GM12878 (cell line): Measurements from ENCODE around the gene DYNC1I1. TPM values are rescaled to one million over a fixed set of nuclear protein-coding genes. Genes with fewer than 3 reads are reported as not detected.

Source experiments
- ATAC-seq: fragments of 200-7000 bp; cut with Tn5 transposase; 3 replicates; pipeline ENCODE4 v1.9.1; 2020; ENCODE audit warnings: mild to moderate bottlenecking, moderate library complexity
- BruUV-seq: library from RNA; stranded (reverse); fragments of 400-500 nt; replicated peaks from 2 replicates; lab custom pipeline; 2021; lab: Mats Ljungman, UMichigan
- CTCF ChIA-PET: fragments of 300-600 bp; sonication (Branson Sonifier 250); formaldehyde crosslinking; extraction: SDS; loops from one replicate; lab custom pipeline; 2021; ENCODE audit warnings: inconsistent platforms; lab: Yijun Ruan, JAX
- POLR2A ChIA-PET: fragments of 350-600 bp; formaldehyde crosslinking; extraction: SDS; loops from one replicate; lab custom pipeline; 2021; ENCODE audit warnings: inconsistent platforms; lab: Charles Lee
- RAD21 ChIA-PET: fragments of 300-600 bp; sonication (Branson Sonifier 250); formaldehyde crosslinking; loops from one replicate; lab custom pipeline; 2023; ENCODE audit warnings: antibody characterized with exemption; ENCODE audit not compliant: unreplicated experiment; lab: Charles Lee
- SMC1A ChIA-PET: fragments of 300-600 bp; sonication (Branson Sonifier 250); formaldehyde crosslinking; loops from one replicate; lab custom pipeline; 2023; ENCODE audit not compliant: unreplicated experiment, uncharacterized antibody; lab: Charles Lee
- DNase-seq: peaks from one replicate; pipeline ENCODE4 v3.0.0-alpha.2; 2011; ENCODE audit warnings: low read depth, low spot score
- FAIRE-seq: peaks from 3 replicates; lab custom pipeline; 2011; peaks lifted over from hg19 to GRCh38; lab: Jason Lieb, UNC
- H2AFZ ChIP-seq: 2 replicates; pipeline ENCODE4 v1.6.0; 2011; ENCODE audit warnings: low read depth, low read length, control low read depth; ENCODE audit not compliant: control insufficient read depth
- H3K27ac ChIP-seq: 2 replicates; pipeline ENCODE4 v1.5.1; 2011; ENCODE audit warnings: control low read depth; ENCODE audit not compliant: control insufficient read depth, insufficient read depth
- H3K27me3 ChIP-seq, 2 experiments: replicated peaks in 1 of 2; 2 replicates each; pipeline versions ENCODE4 v1.6.0 to v1.6.1; 2011; ENCODE audit warnings: low read length in 1 of 2; ENCODE audit not compliant: control insufficient read depth in 2 of 2, insufficient read depth in 2 of 2
- H3K36me3 ChIP-seq, 2 experiments: 2 replicates each; pipeline ENCODE4 v1.5.1; 2011; ENCODE audit warnings: low read length in 1 of 2; ENCODE audit not compliant: control insufficient read depth in 2 of 2, insufficient read depth in 2 of 2
- H3K4me1 ChIP-seq: 2 replicates; pipeline ENCODE4 v1.6.1; 2011; ENCODE audit warnings: mild to moderate bottlenecking, low read length, moderate library complexity, mixed read lengths; ENCODE audit not compliant: control insufficient read depth, insufficient read depth
- H3K4me2 ChIP-seq: 2 replicates; pipeline ENCODE4 v1.6.0; 2011; ENCODE audit warnings: control low read depth; ENCODE audit not compliant: control insufficient read depth, insufficient read depth
- H3K4me3 ChIP-seq: fragments of 200-600 bp; sonication (generic); 2 replicates; pipeline ENCODE4 v1.5.1; 2016
- H3K79me2 ChIP-seq: 2 replicates; pipeline ENCODE4 v1.6.0; 2011; ENCODE audit warnings: low read length; ENCODE audit not compliant: control insufficient read depth, insufficient read depth
- H3K9ac ChIP-seq: 2 replicates; pipeline ENCODE4 v1.8.0; 2011; ENCODE audit warnings: low read length, control low read depth, mixed read lengths; ENCODE audit not compliant: control insufficient read depth, insufficient read depth
- H3K9me3 ChIP-seq: replicated peaks from 3 replicates; pipeline ENCODE4 v1.5.1; 2011; ENCODE audit warnings: mild to moderate bottlenecking, low read length; ENCODE audit not compliant: control insufficient read depth, insufficient read depth
- H4K20me1 ChIP-seq: 2 replicates; pipeline ENCODE4 v1.6.0; 2011; ENCODE audit not compliant: control insufficient read depth, insufficient read depth
- BMI1 ChIP-seq: fragments of 450-650 bp; IDR thresholded peaks from 2 replicates; pipeline ENCODE4 v1.6.1; 2016; ENCODE audit warnings: mild to moderate bottlenecking, moderate library complexity, borderline replicate concordance
- CEBPZ ChIP-seq: fragments of 150-350 bp; IDR thresholded peaks from 2 replicates; pipeline ENCODE4 v1.6.1; 2016; ENCODE audit warnings: low read depth, low read length
- CHD4 ChIP-seq: fragments of 200-600 bp; sonication (generic); IDR thresholded peaks from 2 replicates; pipeline ENCODE4 v1.6.1; 2016; ENCODE audit warnings: mild to moderate bottlenecking
- EZH2 ChIP-seq: IDR thresholded peaks from 2 replicates; pipeline ENCODE4 v1.6.1; 2012; ENCODE audit warnings: low read depth, mild to moderate bottlenecking, control low read depth, inconsistent platforms, low read length, borderline replicate concordance; ENCODE audit not compliant: control insufficient read depth
- FOXM1 ChIP-seq: IDR thresholded peaks from 2 replicates; pipeline ENCODE4 v1.6.1; 2012; ENCODE audit warnings: low read depth, mild to moderate bottlenecking, inconsistent platforms, low read length, moderate library complexity
- NBN ChIP-seq: fragments of 450-650 bp; IDR thresholded peaks from 2 replicates; pipeline ENCODE4 v1.6.1; 2016
- PAX5 ChIP-seq: IDR thresholded peaks from 2 replicates; pipeline ENCODE4 v1.6.1; 2011; ENCODE audit warnings: low read depth, low read length, borderline replicate concordance
- PML ChIP-seq: IDR thresholded peaks from 2 replicates; pipeline ENCODE4 v1.6.1; 2012; ENCODE audit warnings: low read length, inconsistent platforms
- POLR2AphosphoS2 ChIP-seq: IDR thresholded peaks from 2 replicates; pipeline ENCODE4 v1.6.1; 2011; ENCODE audit warnings: low read depth, mild to moderate bottlenecking, low read length, improper control_type of control experiment, moderate library complexity
- RCOR1 ChIP-seq: conservative IDR thresholded peaks from 2 replicates; pipeline ENCODE4 v1.6.1; 2012; ENCODE audit warnings: low read depth, low read length, improper control_type of control experiment
- WRNIP1 ChIP-seq: IDR thresholded peaks from 2 replicates; pipeline ENCODE4 v1.6.1; 2011; ENCODE audit warnings: low read depth, low read length, improper control_type of control experiment, borderline replicate concordance
- ZNF207 ChIP-seq: fragments of 450-650 bp; IDR thresholded peaks from 2 replicates; pipeline ENCODE4 v1.6.1; 2014; ENCODE audit warnings: antibody characterized with exemption, mild to moderate bottlenecking, borderline replicate concordance
- WGBS: methylation state at CpG from one replicate; pipeline ENCODE4 v1.1.6; 2016; ENCODE audit warnings: low lambda C conversion rate; ENCODE audit not compliant: insufficient replicate concordance, insufficient coverage; ENCODE audit errors: missing lambda C conversion rate; 5-methylcytosine and 5-hydroxymethylcytosine counted together
- in situ Hi-C: fragments of 300-500 bp; cut with MboI; formaldehyde crosslinking; loops from 9 replicates; pipeline ENCODE4 v1.14.3; 2018; ENCODE audit warnings: mixed read lengths
- intact Hi-C: fragments of 100-400 bp; cut with micrococcal nuclease; formaldehyde crosslinking; loops from one replicate; pipeline ENCODE4 v1.14.2; 2022; ENCODE audit not compliant: unreplicated experiment
- polyA plus RNA-seq, 11 experiments: library from polyadenylated mRNA; depleted of rRNA in 4 of 11; unstranded in 6 of 11; stranded (reverse) in 5 of 11; fragments of >200 nt; fragmentation: Nextera tagmentation in 4 of 11; fragmentation: Illumina TruSeq in 1 of 11; extraction: Ambion mirVana in 4 of 11; extraction: Trizol in 1 of 11; gene quantifications; 1 replicate in 1 of 11; 2 replicates in 10 of 11; pipeline versions ENCODE4 v1.2.1 to v1.2.3, GENCODE V29; 2011 to 2016; ENCODE audit warnings: inconsistent platforms in 2 of 11, missing spikeins in 2 of 11, low read depth in 1 of 11
- total RNA-seq, 4 experiments: library from RNA; depleted of rRNA in 3 of 4; stranded (reverse); fragments of >200 nt in 3 of 4; fragmentation: Illumina TruSeq in 1 of 4; extraction: Trizol in 1 of 4; gene quantifications; 2 replicates each; pipeline versions ENCODE4 v1.2.1 to v1.2.3, GENCODE V29; 2013 to 2021
- TF ChIP-seq, protein P1 (sequence below): fragments of 450-650 bp; IDR thresholded peaks from 2 replicates; pipeline ENCODE4 v1.6.1; 2017; ENCODE audit warnings: mild to moderate bottlenecking, moderate library complexity

DYNC1I1 gene
- total and polyA plus RNA-seq, 10 of the 15 experiments (the other 5 are each of a cell fraction or from before 2014, with no cell fraction given), result 0.05 to 0.91 (median 0.14) TPM; not detected in 3

- no peak overlapping the region for H2AFZ ChIP-seq
- ChIA-PET RAD21 (no interaction called here), POLR2A (no interaction called here)
- no peak overlapping the region for H3K9ac ChIP-seq
- WGBS, result 88% methylated on average over 7 of the region's 7 CpGs
- BruUV-seq, result no TSS peak
- H3K27me3 ChIP-seq, result no peaks in the 10 kb centered on the region
- no peak for ATAC-seq
- intact Hi-C loops, result no loop called here
- H3K36me3 ChIP-seq, result no peaks in the 10 kb centered on the region; a peak in 1 of 4 replicates
- H3K4me3 ChIP-seq, result no peak overlapping the region
- no peak for DNase-seq
- no peaks in the 10 kb centered on the region for H3K4me1 ChIP-seq
- TF ChIP-seq ZNF207 (no peak), BMI1 (no peak), EZH2 (no peak), CEBPZ (no peak), RCOR1 (no peak), CHD4 (no peak), NBN (no peak), FOXM1 (no peak), WRNIP1 (no peak), PML (no peak), PAX5 (no peak), POLR2AphosphoS2 (no peak)
- TF ChIP-seq, protein P1, sequence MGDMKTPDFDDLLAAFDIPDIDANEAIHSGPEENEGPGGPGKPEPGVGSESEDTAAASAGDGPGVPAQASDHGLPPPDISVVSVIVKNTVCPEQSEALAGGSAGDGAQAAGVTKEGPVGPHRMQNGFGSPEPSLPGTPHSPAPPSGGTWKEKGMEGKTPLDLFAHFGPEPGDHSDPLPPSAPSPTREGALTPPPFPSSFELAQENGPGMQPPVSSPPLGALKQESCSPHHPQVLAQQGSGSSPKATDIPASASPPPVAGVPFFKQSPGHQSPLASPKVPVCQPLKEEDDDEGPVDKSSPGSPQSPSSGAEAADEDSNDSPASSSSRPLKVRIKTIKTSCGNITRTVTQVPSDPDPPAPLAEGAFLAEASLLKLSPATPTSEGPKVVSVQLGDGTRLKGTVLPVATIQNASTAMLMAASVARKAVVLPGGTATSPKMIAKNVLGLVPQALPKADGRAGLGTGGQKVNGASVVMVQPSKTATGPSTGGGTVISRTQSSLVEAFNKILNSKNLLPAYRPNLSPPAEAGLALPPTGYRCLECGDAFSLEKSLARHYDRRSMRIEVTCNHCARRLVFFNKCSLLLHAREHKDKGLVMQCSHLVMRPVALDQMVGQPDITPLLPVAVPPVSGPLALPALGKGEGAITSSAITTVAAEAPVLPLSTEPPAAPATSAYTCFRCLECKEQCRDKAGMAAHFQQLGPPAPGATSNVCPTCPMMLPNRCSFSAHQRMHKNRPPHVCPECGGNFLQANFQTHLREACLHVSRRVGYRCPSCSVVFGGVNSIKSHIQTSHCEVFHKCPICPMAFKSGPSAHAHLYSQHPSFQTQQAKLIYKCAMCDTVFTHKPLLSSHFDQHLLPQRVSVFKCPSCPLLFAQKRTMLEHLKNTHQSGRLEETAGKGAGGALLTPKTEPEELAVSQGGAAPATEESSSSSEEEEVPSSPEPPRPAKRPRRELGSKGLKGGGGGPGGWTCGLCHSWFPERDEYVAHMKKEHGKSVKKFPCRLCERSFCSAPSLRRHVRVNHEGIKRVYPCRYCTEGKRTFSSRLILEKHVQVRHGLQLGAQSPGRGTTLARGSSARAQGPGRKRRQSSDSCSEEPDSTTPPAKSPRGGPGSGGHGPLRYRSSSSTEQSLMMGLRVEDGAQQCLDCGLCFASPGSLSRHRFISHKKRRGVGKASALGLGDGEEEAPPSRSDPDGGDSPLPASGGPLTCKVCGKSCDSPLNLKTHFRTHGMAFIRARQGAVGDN, result no peak
- TF ChIP-seq, all 136 proteins: peak for 0
- ChIA-PET SMC1A (interaction anchor here (1.6 kb wide), 1 partner anchor 13 kb away, joined by 3 read pairs; no protein-coding TSS in a partner anchor), CTCF (no interaction called here)
- no peak overlapping the region for H3K4me2 ChIP-seq
- H3K27ac ChIP-seq, result no peak overlapping the region
- in situ Hi-C loops, result no loop called here
- H3K79me2 ChIP-seq, result no peaks in the 10 kb centered on the region
- H3K9me3 ChIP-seq, result no peaks in the 10 kb centered on the region
- FAIRE-seq, result no peak
- no peaks in the 10 kb centered on the region for H4K20me1 ChIP-seq
Measured at GRCh38 chr7:96116173-96116572, 343.8 kb downstream of the DYNC1I1 start.
